T-helper 17 cell (primary cell): ENCODE results near the gene CCDC73. TPM values are rescaled to one million over a fixed set of nuclear protein-coding genes. Genes with fewer than 3 reads are reported as not detected.
"Not testable (repeated sequence)": the region's sequence is repeated elsewhere in the genome, so short reads cannot be mapped to it uniquely, and the experiment has no call there.

ENCODE experiments used
- ATAC-seq: fragments of 150-1000 bp; cut with Tn5 transposase; 2 replicates; pipeline ENCODE4 v1.10.0; 2021; ENCODE audit warnings: mild to moderate bottlenecking, moderate library complexity
- DNase-seq, 3 donors: peaks; one replicate each; pipeline versions ENCODE4 v3.0.0 to v3.0.0-alpha.2; 2020 to 2021
- H3K9me3 ChIP-seq: one replicate; pipeline ENCODE4 v1.7.0; 2013; ENCODE audit warnings: low read length, mild to moderate bottlenecking; ENCODE audit not compliant: control insufficient read depth, poor library complexity, severe bottlenecking
- H3K27ac Mint-ChIP-seq: one replicate; pipeline ENCODE4 v1.8.0; 2022; ENCODE audit warnings: mild to moderate bottlenecking, moderate library complexity, mixed read lengths
- H3K27me3 Mint-ChIP-seq: one replicate; pipeline ENCODE4 v1.8.0; 2022; ENCODE audit warnings: mixed read lengths
- H3K36me3 Mint-ChIP-seq: one replicate; pipeline ENCODE4 v1.8.0; 2022; ENCODE audit warnings: low read depth, mixed read lengths
- H3K4me1 Mint-ChIP-seq: one replicate; pipeline ENCODE4 v1.8.0; 2022; ENCODE audit warnings: mild to moderate bottlenecking, mixed read lengths
- H3K4me3 Mint-ChIP-seq: one replicate; pipeline ENCODE4 v1.8.0; 2022; ENCODE audit warnings: mild to moderate bottlenecking, moderate library complexity, mixed read lengths
- total RNA-seq, 4 donors: library from RNA in 2 of 4; stranded (reverse) in 2 of 4; gene quantifications; one replicate each; pipeline ENCODE4 v1.2.3 and lab custom pipeline; 2022 to 2026

CCDC73 gene
- total RNA-seq, 2 donors from 2014 or later, result not detected

GRCh38 chr11:32826113-32826512, 31.7 kb upstream of the CCDC73 start:
- Mint-ChIP-seq H3K4me1 (peaks cover 9% of the 10 kb centered on the region), H3K27ac (no peak overlapping the region), H3K27me3 (peaks cover 36% of the 10 kb centered on the region), H3K36me3 (peaks cover 2% of the 10 kb centered on the region), H3K4me3 (no peak overlapping the region)
- H3K9me3 ChIP-seq, result no peaks in the 10 kb centered on the region
- no peak for DNase-seq
- ATAC-seq, result no peak

DNA sequence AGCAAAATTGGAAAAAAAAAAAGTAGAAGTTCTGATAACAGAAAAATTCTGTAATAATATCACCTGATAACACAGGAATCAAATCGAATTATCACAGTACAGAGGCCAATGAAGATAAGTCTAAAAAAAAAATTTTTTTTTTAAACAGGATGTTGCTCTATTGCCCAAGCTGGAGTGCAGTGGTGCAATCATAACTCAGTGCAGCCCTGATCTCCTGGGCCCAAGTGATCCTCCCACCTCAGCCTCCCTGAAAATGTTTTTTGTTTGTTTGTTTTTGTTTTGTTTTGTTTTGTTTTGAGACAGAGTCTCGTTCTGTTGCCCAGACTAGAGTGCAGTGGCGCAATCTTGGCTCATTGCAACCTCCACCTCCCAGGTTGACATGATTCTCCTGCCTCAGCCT, 29.2 kb upstream of the CCDC73 start:
- H3K36me3 Mint-ChIP-seq, result not testable (repeated sequence)

DNA sequence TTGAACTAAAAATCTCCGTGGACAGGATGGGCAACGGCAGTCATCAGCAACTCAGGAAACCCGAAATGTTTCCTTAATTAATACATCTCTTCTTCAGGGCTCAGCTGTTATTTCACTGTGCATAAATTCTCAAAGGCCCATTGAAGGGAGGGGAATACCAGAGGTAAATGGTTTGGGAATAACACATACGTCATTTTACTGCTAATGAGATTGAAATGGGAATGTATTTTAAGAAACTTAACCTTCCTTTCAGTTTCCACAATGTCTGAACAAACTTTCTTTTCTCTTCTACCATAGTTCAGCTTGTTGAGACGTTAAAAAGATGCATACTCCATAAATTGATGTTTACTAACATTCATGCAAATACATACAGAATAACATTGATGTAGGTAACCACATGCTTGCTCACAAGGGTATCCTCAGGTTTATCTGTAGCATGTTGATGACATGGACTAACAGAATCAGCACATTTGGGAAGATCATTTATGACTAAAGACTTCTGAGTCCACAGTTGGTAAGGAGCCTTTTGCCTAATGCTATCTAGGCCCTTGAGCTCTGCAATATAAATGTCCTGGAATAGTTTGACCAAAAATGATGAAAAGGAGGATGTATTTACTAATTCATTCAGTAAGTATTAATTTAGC, 27.6 kb upstream of the CCDC73 start:
- H3K27me3 Mint-ChIP-seq, result peaks cover 25% of the 10 kb centered on the region
- H3K27ac Mint-ChIP-seq, result no peak overlapping the region
- no peak for DNase-seq
- H3K4me1 Mint-ChIP-seq, result no peaks in the 10 kb centered on the region
- no peak for ATAC-seq
- H3K4me3 Mint-ChIP-seq, result no peak overlapping the region
- H3K9me3 ChIP-seq, result no peaks in the 10 kb centered on the region
- peaks cover 2% of the 10 kb centered on the region for H3K36me3 Mint-ChIP-seq

More for the DNA sequence above, 29.2 kb upstream of the CCDC73 start:
- ATAC-seq, H3K4me3 Mint-ChIP-seq, H3K27ac Mint-ChIP-seq, H3K4me1 Mint-ChIP-seq, H3K9me3 ChIP-seq, DNase-seq: not testable (repeated sequence)
- H3K27me3 Mint-ChIP-seq, result peaks cover 21% of the 10 kb centered on the region

- Mint-ChIP-seq H3K4me1 (no peaks in the 10 kb centered on the region), H3K4me3 (no peak overlapping the region), H3K36me3 (peaks cover 2% of the 10 kb centered on the region), H3K27me3 (peaks cover 25% of the 10 kb centered on the region), H3K27ac (no peak overlapping the region)
- no peak for DNase-seq
- no peaks in the 10 kb centered on the region for H3K9me3 ChIP-seq
- no peak for ATAC-seq
Measured at GRCh38 chr11:32821517-32821916, 27.1 kb upstream of the CCDC73 start.

GRCh38 chr11:32820497-32820896, 26.0 kb upstream of the CCDC73 start:
- H3K36me3 Mint-ChIP-seq, result peaks cover 2% of the 10 kb centered on the region
- H3K27ac Mint-ChIP-seq, result no peak overlapping the region
- peaks cover 25% of the 10 kb centered on the region for H3K27me3 Mint-ChIP-seq
- H3K4me1 Mint-ChIP-seq, result no peaks in the 10 kb centered on the region
- DNase-seq (no peak), ATAC-seq (no peak)
- H3K9me3 ChIP-seq, result no peaks in the 10 kb centered on the region
- H3K4me3 Mint-ChIP-seq, result no peak overlapping the region

- no peak for ATAC-seq
- H3K4me3 Mint-ChIP-seq, result no peak overlapping the region
- DNase-seq, result no peak
- H3K36me3 Mint-ChIP-seq, result peaks cover 2% of the 10 kb centered on the region
- H3K27me3 Mint-ChIP-seq, result peaks cover 32% of the 10 kb centered on the region
- H3K27ac Mint-ChIP-seq, result no peak overlapping the region
- no peaks in the 10 kb centered on the region for H3K4me1 Mint-ChIP-seq
- no peaks in the 10 kb centered on the region for H3K9me3 ChIP-seq
Measured at GRCh38 chr11:32819187-32819586, 24.7 kb upstream of the CCDC73 start.

DNA sequence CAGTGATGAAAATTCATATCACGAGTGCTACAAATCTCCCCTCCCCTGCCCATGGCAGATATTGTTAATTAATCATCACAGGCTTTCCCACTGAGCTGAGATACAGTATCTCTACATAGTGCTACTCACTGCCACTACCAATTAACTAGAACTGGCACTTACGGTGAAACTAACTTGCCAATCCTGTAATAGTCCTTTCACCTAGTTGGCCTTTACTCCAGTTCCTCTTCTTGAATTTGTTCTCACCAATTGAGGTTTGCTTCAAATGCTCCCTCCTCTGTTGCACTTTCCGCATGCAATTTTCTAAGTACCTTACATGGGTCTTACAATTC, 23.4 kb upstream of the CCDC73 start:
- Mint-ChIP-seq H3K36me3 (no peaks in the 10 kb centered on the region), H3K27ac (no peak overlapping the region), H3K4me3 (no peak overlapping the region), H3K27me3 (peaks cover 34% of the 10 kb centered on the region), H3K4me1 (no peaks in the 10 kb centered on the region)
- no peak for DNase-seq
- H3K9me3 ChIP-seq, result no peaks in the 10 kb centered on the region
- ATAC-seq, result no peak

GRCh38 chr11:32817181-32817851, 22.9 kb upstream of the CCDC73 start:
- Mint-ChIP-seq H3K27me3 (peaks cover 32% of the 10 kb centered on the region), H3K4me3 (no peak overlapping the region), H3K36me3 (no peaks in the 10 kb centered on the region), H3K27ac (no peak overlapping the region), H3K4me1 (no peaks in the 10 kb centered on the region)
- DNase-seq, result no peak
- ATAC-seq, result no peak
- H3K9me3 ChIP-seq, result no peaks in the 10 kb centered on the region

DNA sequence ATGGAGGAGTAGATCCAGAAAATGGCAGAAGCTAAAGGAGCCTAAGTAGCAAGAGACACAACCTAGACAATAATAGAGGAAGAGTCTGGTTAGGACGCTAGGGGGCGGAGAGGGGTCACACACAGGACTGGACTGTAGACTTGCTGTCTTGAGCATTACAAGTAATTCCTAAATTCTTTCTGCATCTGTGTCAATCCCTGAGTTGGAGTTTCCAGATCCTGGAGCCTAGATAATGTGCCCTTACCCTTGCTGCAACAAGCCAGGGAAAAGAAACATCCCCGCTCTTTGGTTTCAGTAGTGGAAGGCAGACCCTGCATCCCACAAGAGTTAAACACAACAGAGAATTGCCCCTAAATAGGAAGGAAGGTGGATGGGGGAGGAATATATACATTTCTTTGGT, 14.9 kb upstream of the CCDC73 start:
- H3K36me3 Mint-ChIP-seq, result no peaks in the 10 kb centered on the region
- no peak overlapping the region for H3K27ac Mint-ChIP-seq
- peak in 1 of 3 donors; percentile 16 for DNase-seq
- no peak overlapping the region for H3K4me3 Mint-ChIP-seq
- no peaks in the 10 kb centered on the region for H3K4me1 Mint-ChIP-seq
- H3K27me3 Mint-ChIP-seq, result peaks cover 14% of the 10 kb centered on the region
- ATAC-seq, result peak; percentile 70
- H3K9me3 ChIP-seq, result no peaks in the 10 kb centered on the region

DNA sequence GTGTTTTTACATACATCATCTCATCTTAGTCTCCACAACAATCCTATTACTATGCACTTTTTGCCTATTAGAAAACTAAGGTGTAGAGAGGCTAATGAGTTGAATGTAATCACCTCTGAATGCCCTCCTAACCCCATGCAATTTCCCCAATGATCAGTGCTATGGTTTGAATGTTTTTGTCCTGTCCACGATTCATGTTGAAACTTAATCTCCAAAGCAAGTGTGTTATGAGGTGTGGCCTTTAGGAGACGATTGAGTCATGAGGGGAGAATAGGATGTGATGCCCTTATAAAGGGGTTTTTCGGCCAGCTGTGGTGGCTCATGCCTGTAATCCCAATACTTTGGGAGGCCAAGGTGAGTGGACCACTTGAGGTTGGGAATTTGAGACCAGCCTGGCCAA, 2.0 kb upstream of the CCDC73 start:
- peaks cover 28% of the 10 kb centered on the region for H3K27me3 Mint-ChIP-seq
- no peak overlapping the region for H3K27ac Mint-ChIP-seq
- H3K36me3 Mint-ChIP-seq, result no peaks in the 10 kb centered on the region
- no peak overlapping the region for H3K4me3 Mint-ChIP-seq
- ATAC-seq (no peak), DNase-seq (no peak)
- no peaks in the 10 kb centered on the region for H3K9me3 ChIP-seq
- peaks cover 4% of the 10 kb centered on the region for H3K4me1 Mint-ChIP-seq

- ATAC-seq (peak; percentile 77), DNase-seq (peak; percentile 23 to 49 (median 30))
- H3K9me3 ChIP-seq, result no peaks in the 10 kb centered on the region
- Mint-ChIP-seq H3K36me3 (no peaks in the 10 kb centered on the region), H3K27ac (no peak overlapping the region), H3K4me1 (peaks cover 4% of the 10 kb centered on the region), H3K4me3 (no peak overlapping the region), H3K27me3 (peaks cover 38% of the 10 kb centered on the region)
Measured at GRCh38 chr11:32792948-32793475, 1.4 kb downstream of the CCDC73 start.

DNA sequence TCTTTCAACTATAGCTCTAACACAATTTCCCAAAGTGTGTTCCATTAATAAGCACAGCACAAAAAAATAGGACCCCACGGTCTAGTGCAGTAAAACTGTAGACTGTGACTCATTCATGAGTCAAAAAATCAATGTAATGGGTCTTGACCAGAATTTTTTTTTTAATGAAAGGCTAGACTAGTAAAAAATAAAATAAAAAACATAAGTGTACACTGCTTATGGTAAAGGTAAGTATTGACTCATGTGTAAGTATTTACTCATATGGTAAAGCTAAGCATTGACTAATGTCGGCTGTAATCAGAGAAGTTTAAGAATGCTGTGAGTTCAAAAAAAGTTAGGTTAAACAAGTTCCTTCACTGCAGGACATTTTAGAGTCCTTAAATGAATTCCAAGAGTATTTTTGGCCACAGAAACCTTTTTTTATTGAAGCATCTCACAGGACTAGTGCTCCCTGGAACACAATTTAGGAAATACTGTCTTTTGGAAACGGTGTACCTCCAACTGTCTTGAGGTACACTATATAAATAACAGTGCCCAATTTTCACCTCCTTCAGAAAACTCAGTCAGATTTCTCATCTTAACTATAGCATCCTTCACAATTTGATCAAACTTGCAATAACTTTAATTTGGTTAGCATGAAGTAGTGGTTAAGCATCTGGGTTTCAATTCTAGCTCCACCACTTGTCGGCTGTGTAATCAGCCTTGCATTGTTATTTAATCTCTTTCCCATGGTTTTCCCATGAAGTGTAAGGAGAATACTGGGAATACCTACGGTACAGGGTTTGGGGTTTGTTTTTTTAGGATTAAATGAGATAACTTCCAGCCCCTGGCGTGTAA, 2.1 kb downstream of the CCDC73 start:
- ATAC-seq, result no peak
- H3K36me3 Mint-ChIP-seq, result no peaks in the 10 kb centered on the region
- DNase-seq, result no peak
- H3K27ac Mint-ChIP-seq, result no peak overlapping the region
- H3K9me3 ChIP-seq, result no peaks in the 10 kb centered on the region
- no peak overlapping the region for H3K4me3 Mint-ChIP-seq
- H3K4me1 Mint-ChIP-seq, result peaks cover 3% of the 10 kb centered on the region
- H3K27me3 Mint-ChIP-seq, result peaks cover 41% of the 10 kb centered on the region

- no peaks in the 10 kb centered on the region for H3K36me3 Mint-ChIP-seq
- H3K4me3 Mint-ChIP-seq, result no peak overlapping the region
- H3K9me3 ChIP-seq, result no peaks in the 10 kb centered on the region
- no peak overlapping the region for H3K27ac Mint-ChIP-seq
- peaks cover 2% of the 10 kb centered on the region for H3K4me1 Mint-ChIP-seq
- no peak for DNase-seq
- peaks cover 41% of the 10 kb centered on the region for H3K27me3 Mint-ChIP-seq
- ATAC-seq, result no peak
Measured at GRCh38 chr11:32790916-32791315, 3.5 kb downstream of the CCDC73 start.
